ENCODE results near the gene KCTD17.

KCTD17 gene

DNA sequence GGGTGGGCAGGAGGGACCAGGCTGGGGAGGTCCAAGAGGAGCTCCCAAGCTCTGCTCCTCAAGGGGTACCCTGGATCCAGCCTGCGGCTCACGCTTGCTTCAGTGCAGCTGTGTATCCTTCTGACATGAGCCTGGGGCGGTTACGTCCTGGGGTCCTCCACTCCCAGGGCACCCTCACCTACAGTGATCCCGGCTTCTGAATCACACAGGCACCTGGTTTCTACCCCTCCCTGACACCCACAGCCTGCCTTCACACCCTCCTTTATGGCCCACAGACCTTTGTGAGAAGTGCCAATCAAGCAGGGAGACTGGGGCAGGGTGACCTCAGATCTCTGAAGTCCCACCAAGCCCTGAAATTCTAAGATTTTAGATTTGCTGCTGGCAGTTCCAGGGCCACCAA lies 30.5 kb upstream of the KCTD17 start:
- no peak for DNase-seq (ENCODE audit: low read depth in 2 of 2)

DNA sequence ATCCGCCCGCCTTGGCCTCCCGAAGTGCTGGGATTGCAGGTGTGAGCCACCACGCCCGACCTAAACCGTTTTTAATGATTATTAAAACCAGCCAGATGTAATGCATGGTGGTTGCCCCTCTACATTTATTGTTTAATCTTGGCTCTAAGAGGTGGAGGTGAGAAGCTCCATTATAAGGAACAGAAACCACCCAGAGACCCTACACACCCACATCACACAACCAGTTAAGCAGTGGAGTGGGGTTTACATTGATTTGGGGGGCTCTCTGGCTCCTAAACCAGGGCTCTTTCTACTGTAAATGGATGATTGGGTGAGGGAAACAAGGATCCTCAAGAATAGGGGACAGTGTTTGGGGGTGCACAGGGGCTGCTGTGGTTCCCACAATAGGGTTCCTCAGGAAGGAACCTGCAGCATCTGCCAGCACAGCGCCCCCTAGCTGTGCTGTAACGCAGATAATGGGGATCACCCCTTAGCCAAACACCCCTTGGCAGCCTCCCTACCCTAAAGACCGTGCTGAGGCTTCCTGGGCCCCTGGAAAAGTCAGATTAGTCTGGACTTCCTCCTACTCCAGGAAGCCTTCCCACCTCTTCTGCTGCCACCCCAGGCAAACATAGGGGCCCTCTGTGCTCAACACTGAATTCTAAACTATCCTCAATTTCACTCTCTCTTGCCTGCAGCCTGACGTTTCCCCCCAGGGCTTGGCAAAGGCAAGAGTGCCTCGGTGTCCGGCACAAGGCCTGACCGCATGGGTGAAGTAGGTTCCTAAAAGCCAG lies 29.6 kb upstream of the KCTD17 start:
- DNase-seq (ENCODE audit: low read depth in 2 of 2) = peak in 1 of 2 experiments; percentile 46

DNA sequence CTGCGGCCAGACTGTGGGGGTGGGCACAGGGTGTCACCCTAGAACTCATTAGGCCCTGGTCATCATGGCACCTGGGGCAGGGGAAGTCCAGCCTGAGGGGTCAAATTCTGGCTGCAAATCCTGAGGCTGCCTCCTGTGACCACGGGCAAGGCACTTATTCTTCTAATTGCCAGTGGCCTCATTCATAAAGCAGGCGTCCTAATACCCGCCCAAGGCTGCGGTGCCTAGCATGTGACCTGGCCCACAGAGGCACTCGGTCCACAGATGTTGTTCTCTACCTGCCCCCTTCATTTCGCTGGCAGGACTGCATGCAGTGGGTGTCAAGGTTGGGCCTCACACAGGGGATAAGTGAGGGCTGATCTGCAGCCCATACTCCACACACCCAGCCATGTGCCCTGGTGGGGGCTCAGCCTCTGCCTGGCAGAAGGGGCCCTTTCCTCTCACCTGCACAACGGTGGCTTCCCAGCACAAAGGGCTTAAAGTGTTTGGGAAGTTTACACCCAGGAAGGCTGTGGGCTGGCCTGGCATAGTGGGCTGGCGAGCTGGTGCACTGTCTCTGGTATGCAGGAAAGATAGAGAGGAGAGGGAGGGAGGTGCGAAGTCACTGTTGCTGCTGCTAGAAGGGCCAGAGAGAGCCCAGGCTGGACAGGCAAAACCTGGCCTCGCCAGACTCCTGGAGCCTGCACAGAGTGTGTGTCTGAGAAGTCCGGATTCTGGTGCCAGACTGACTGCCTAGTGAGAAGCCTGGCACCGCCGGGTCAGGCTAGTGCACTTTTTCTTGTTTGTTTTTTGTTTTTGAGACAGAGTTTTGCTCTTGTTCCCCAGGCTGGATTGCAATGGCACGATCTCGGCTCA lies 28.8 kb upstream of the KCTD17 start:
- no peak for DNase-seq (ENCODE audit: low read depth in 2 of 2)

DNA sequence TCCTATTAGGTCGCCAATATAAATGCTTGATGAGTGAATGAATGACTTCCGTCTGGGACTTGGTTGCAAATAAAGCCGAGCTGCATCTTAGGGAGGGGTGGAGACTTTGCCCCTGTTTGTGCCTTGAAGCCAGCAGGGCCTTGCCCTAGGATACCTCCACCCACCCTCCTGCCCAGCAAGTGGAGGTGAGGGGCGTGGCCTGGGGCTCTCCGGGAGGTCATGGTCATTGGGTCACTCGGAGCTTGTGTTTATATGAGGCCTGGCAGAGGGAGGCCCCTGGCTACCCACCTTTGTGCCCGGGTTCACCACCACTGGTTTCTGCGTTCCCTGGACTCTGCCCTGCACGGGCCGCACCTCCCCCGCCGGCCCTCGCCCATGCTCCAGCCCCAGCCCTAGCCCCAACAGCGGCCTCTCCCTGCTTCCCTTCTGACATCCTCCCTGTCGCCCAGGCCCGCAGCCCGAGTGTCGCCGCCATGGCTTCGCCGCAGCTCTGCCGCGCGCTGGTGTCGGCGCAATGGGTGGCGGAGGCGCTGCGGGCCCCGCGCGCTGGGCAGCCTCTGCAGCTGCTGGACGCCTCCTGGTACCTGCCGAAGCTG lies 27.7 kb upstream of the KCTD17 start:
- no peak for DNase-seq (ENCODE audit: low read depth in 2 of 2)

DNA sequence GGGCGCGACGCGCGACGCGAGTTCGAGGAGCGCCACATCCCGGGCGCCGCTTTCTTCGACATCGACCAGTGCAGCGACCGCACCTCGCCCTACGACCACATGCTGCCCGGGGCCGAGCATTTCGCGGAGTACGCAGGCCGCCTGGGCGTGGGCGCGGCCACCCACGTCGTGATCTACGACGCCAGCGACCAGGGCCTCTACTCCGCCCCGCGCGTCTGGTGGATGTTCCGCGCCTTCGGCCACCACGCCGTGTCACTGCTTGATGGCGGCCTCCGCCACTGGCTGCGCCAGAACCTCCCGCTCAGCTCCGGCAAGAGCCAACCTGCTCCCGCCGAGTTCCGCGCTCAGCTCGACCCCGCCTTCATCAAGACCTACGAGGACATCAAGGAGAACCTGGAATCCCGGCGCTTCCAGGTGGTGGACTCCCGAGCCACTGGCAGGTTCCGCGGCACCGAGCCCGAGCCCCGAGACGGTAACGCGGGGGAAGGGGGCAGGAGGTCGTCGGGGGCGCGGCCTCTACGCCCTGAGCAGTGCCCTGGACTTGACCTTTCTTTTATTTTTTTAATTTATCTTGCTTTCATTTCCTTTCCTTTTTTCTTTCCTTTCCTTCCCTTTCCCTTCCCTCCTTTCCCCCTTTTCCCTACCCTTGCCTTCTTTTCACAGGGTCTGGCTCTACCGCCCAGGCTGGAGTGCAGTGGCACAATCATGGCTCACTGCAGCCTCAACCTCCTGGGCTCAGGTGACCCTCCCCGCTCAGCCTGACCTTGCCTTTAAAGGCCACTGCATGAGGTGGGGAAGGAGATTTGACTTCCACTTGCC lies 27.0 kb upstream of the KCTD17 start:
- DNase-seq (ENCODE audit: low read depth in 2 of 2) = no peak

DNA sequence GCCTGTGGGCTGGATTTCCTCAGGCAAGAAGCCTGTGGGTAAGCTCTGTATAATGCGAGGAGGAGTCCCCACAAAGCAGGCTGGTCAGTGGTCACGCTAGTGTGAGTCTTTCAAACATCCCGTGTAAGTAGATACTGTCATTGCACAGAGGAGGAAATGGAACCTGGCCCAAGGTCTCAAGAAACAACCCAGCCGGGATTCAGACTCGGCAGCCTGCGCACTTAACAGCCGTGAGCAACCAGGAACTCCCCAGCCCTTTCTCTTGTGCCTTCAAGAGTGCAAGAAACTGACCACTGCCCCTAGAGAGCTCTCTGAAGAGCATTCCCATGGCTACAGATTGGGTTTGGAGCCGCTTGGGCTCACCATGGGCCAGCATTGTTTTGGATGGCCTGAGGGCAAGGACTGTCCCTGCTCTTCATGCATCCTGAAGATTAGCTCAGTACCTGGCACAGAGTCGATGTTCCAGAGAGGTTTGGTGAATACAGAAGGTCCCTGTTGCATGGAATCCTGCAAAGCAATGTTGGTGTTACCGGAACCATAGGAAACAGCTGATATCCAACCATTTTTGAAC lies 26.0 kb upstream of the KCTD17 start:
- no peak for DNase-seq (ENCODE audit: low read depth in 2 of 2)

DNA sequence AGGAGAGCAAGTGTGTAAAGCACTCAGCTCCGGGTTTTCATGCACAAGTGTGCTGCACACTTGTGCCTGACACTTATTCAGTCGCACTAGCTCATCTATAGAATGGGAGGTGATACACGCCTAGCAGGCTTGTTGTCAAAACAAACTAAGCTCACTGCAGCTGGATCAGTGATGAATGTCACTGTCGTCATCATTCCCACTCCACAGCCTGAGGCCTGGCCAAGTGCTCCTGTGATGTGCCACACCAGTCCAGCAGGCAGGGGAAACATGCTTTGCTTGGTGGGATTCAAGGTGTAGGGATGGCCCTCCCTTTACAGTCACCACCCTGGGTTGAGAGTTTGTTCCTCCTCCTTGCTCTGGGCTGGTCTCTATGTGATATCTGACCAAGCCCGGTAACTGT lies 25.2 kb upstream of the KCTD17 start:
- no peak for DNase-seq (ENCODE audit: low read depth in 2 of 2)

DNA sequence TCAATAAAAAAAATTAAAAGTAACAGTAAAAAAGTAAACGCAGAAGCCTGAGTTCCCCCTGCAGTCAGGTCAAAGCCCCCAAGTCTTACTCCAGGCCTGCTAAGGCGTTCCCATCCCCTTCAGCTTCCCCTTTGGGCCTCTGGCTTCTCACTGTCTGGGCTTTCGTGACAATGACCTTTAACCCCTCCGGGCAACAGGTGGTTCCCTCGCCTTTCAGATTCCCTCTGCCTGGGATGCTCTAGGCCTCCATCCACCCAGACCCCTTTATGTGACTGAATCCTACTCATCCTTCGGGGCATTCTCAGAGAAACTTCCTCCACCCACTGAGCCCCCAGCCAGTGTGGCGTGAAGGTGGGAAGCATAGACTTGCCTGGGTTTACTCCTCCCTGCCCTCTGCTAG lies 24.0 kb upstream of the KCTD17 start:
- DNase-seq (ENCODE audit: low read depth in 2 of 2) = no peak

DNA sequence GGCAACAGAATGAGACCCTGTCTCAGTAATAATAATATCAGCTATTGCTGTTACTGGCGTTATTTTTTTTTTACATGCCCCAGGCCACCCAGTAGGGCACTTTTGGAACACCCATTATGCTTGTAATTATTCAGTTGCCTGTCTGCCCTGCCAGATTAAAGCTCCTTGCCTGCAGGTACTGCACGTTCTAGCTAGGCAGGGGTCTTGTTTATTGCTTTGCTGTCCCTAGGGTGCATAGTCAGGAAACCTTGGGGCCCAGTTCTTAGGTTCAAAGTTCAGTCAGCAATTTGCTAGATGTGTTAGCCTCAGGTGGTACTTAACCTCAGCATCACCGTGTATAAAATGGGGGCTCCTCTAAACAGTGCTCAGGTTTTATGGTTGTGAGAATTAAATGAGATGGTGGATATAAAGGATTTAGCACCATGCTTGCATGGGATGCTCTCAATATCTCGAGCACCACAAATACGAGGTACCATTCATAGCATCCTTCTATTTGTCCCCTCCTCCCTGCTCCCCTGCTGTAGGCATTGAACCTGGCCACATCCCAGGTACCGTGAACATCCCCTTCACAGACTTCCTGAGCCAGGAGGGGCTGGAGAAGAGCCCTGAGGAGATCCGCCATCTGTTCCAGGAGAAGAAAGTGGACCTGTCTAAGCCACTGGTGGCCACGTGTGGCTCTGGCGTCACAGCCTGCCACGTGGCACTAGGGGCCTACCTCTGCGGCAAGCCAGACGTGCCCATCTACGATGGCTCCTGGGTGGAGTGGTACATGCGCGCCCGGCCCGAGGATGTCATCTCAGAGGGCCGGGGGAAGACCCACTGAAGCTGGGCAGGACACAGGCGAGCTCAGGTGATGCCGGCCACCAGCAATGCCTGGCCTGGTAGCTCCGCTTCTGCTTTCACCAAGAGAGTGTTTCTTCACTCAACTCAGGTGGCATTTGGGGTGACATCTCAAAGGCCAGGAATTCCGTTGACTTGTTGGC lies 22.6 kb upstream of the KCTD17 start:
- no peak for DNase-seq (ENCODE audit: low read depth in 2 of 2)

DNA sequence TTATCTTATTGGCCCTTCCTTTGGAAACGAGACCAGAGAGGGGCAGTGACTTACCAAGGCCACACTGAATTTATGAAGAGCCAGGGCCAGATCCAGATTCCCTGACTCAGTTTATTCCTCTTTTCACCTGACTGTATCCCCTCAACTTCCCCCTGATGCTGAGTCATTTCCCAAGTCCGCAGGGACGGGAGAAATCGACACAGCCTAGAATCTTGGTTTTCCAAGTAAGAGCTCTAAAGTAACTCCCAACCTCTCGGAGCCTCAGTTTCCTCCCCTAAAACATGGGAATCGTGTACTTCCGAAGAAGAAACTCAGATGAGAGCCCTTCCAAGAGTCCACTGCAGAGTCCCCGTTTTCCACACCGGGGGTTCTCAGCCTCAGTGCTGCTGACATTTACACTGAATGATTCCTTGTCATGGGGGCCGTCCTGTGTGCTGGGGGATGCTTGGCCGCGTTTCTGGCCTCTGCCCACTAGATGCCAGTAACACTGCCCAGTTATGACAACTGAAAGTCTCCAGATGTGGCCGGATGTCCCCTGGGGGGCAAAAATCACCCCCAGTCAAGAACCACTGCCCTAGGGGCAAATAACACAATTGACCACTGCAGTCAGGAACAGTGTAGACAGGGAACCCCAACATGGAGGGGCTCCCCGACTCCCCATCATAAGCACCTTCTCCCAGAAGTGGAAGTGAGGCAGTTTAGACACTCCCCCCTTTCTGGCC lies 20.8 kb upstream of the KCTD17 start:
- DNase-seq (ENCODE audit: low read depth in 2 of 2) = no peak

DNA sequence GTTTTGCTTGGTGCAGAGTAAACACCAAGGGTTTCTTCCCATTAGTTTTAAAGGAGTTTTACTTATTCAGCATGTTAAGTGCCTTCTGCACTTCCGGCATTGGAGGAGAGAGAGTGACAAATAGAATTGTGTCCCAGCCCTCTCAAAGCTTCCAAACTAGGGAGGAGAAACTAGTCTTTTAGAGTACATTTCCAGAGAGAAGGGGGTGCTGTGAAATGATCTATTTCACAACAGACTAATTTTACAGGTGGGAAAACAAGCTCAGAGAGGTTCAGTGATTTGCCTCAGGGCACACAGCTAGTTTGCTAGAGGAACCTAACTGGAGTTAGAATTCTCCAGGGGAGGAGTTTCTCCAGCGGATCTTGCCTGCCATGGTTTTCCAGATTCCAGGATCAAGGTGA lies 19.4 kb upstream of the KCTD17 start:
- no peak for DNase-seq (ENCODE audit: low read depth in 2 of 2)

DNA sequence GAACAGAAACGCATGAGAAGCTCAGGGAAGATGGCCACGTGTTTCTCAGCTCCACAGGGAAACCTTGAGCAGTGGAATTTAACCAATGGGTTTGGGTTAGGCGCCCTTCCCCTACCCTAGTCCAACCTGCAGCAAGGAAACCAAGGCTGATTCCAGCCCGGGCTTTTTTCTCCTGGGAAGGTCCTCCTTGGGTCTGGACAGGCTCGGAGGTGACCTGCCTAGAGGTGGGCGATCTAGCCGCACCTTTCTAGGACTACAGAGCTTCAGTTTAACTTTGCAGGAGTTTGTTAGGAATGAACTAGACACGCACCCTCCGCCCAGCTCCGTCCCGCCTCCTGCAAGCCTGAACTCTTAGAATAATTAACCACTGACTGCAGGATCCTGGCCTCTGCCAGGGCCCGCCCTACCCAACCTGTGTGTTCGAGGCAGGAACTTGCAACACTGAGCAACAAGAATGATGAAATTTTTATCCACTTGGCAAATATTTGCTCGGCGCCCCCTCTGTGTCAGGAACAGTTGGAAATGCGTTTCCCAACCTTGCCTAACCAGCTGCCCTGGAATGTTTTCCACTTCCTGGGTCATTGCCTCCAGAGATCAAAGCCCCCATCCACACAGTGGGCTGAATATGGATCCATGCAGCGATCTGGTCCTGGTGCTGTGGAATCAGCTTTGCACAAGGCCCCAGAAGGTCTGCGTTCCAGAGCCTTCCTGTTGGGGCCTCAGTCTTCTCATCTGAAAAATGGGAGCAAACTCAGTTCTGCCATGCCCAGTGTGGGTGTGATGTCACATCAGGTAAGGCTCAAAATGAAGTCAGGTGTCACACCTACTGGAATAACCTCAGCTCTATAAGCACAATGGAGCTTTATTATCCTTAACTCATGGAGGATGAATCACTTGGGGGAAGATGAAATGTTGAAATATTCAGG lies 18.7 kb upstream of the KCTD17 start:
- DNase-seq (ENCODE audit: low read depth in 2 of 2) = no peak

DNA sequence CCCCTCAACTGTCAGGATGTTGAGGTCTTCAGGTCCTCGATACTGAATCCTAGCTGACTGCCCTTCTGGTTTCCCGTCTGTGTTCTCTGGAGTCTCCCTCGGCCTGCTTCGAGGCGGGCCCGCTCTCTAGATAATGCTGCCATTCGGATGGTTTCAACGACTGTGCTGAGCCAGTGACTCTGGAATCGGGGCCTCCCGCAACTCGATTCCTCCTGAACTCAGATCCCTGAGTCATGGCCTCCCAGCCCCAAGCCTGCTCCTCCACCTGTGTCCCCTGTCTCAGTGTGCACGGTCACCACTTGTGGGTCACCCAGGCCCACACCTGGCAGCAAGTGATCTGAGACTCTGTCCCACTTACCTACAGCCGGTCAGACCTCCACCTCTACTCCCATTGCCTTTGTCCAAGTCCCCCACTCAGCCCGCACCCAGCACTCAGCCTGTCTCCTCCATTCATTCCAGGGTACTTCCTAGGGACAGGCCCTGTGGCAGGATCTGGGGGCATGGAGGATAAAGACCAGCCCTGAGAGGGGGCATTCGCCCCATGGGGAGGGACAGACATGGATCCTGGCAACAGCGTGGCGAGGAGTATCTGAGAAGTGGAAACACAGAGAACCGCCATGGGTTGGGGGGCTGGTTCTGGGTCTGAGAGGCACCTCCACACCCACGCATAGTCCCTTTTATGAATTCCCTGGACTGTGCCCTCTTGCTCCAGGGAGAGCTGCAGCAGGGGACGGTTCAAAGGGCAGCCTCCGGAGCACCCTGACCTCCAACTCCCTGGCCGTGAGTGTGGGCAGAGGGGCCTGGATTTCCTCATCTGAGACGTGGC lies 17.7 kb upstream of the KCTD17 start:
- no peak for DNase-seq (ENCODE audit: low read depth in 2 of 2)

DNA sequence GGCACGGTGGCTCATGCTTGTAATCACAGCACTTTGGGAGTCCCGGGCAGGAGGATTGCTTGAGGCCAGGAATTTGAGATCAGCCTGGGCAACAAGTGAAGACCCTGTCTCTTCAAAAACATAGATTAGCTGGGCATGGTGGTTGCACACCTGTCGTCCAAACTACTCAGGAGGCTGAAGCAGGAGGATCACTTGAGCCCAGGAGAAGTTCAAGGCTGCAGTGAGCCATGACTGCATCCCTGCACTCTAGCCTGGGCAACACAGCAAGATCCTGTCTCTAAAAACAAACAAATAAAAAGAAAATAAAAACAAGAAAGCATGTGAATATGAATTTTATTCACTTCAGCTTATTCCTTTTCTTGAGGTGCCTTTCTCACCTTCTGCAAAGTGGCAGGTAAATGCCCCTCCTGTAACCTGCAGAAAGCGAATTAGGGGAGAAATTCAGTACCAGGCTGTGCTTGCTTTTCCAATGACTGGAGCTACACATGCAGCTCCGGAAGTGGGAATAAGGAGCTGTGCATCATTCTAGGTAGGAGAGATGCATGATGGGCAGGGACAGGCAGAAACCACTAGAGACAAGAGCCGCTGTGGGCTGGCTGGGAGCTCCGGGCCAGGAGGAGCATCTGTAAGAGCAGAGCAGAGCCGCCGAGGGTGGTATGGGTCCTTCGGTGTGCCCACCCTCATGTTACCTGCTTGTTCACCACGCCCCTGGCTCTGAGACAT lies 14.7 kb upstream of the KCTD17 start:
- no peak for DNase-seq (ENCODE audit: low read depth in 2 of 2)

DNA sequence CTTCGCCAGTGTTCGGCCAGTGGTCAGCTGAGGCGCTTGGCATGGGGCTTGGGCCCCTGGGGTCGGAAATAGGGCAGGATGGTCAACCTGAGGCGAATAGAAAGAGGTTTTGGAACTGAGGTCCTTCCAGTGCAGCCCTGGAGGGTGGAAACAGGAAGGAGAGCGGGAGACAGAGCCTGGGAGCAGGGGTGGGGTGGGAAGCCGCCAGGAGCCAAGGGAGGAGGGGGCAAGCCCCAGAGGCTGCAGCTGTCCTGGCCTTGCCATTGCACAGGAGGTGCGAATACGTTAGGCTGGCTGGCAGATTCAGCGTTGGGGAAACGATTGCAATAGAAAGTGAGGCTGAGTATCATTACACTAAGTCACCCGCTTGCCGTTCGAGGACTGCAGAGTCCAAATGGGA lies 13.9 kb upstream of the KCTD17 start:
- no peak for DNase-seq (ENCODE audit: low read depth in 2 of 2)

DNA sequence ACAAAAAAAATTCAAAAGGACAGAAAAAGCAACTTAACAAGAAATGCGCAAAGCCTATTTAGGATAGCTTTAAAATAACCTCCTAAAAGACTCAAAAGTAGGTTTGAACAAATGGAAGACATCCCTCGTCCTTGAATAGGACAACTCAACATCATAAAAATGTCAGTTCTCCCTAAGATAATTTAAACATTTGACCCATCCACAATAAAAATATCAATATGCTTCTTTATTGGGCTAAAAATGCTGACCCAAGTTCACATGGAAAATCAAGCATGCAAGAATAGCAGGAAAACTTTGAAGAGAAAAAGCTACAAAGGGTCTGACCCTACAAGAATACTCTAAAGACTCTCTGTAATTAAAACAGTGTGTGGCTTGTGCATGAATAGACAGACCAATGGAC lies 12.1 kb upstream of the KCTD17 start:
- no peak for DNase-seq (ENCODE audit: low read depth in 2 of 2)

DNA sequence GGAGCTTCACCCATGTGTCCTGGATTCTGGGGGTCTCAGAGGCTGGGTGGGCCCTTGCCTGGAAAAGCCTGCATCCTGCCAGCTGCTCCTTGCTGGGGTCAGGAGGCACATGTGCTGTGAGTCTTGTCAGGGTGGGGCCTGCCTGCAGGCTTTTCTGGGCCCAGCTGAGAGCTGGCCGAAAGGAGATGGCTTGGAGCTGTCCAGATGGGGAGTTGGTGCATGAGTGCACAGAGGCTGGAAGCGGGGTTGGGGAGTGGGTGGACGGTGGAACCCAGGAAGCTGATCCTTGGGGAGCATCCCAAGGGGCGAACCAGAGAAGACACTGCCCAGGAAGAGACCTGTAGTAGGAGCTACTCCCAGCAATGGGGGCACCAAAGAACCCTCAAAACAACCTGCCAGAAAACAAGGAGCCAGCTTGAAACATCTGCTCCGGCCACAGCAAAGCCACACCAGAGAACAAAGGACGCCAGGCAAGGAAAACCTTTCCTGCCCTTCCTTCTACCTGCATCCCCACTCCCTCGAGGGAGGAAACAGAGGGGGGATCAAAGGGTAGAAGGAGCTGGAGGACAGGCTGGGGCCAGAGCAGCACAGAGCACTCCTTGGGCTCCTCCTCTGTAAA lies 8.2 kb upstream of the KCTD17 start:
- DNase-seq (ENCODE audit: low read depth in 2 of 2) = no peak
